Transverse colon (tissue), 4 donors: ENCODE results near the gene BCL11A. TPM values are rescaled to one million over a fixed set of nuclear protein-coding genes. Genes with fewer than 3 reads are reported as not detected.

Source experiments
- DNase-seq: peaks from one replicate; pipeline ENCODE4 v3.0.0-alpha.2; 2019
- H3K27ac ChIP-seq, 4 donors: fragments of 200-600 bp; sonication (generic); 2 replicates each; pipeline ENCODE4 v1.5.1; 2016 to 2018; ENCODE audit warnings: inconsistent platforms in 4 of 4
- H3K27me3 ChIP-seq: fragments of 200-600 bp; sonication (generic); 2 replicates; pipeline ENCODE4 v1.5.1; 2017; ENCODE audit warnings: inconsistent platforms
- H3K36me3 ChIP-seq, 4 donors: fragments of 200-600 bp; sonication (generic); 2 replicates each; pipeline ENCODE4 v1.5.1; 2017 to 2019; ENCODE audit warnings: inconsistent platforms in 4 of 4
- H3K4me1 ChIP-seq, 4 donors: fragments of 200-600 bp; sonication (generic); 2 replicates each; pipeline ENCODE4 v1.5.1; 2017 to 2020; ENCODE audit warnings: inconsistent platforms in 4 of 4
- H3K4me3 ChIP-seq, 4 donors: fragments of 200-600 bp; sonication (generic); 1 replicate in 1 of 4; 2 replicates in 3 of 4; pipeline versions ENCODE4 v1.5.1 to v1.6.1; 2017 to 2019; ENCODE audit warnings: inconsistent platforms in 4 of 4
- H3K9me3 ChIP-seq, 2 donors: fragments of 200-600 bp; sonication (generic); 2 replicates each; pipeline ENCODE4 v1.5.1; 2017 to 2019; ENCODE audit warnings: inconsistent platforms in 2 of 2
- EP300 ChIP-seq: sonication (generic); formaldehyde crosslinking; IDR thresholded peaks from one replicate; pipeline ENCODE4 v1.6.1; 2017; ENCODE audit warnings: antibody characterized with exemption, low read depth
- POLR2A ChIP-seq: fragments of 450-650 bp; IDR thresholded peaks from one replicate; pipeline ENCODE4 v1.6.1; 2016; ENCODE audit warnings: antibody characterized with exemption, mild to moderate bottlenecking, moderate library complexity
- POLR2AphosphoS5 ChIP-seq, 3 donors: sonication (generic); formaldehyde crosslinking; IDR thresholded peaks; one replicate each; pipeline ENCODE4 v1.6.1; 2016; ENCODE audit warnings: antibody characterized with exemption in 3 of 3
- WGBS, 2 donors: methylation state at CpG; one replicate each; pipeline ENCODE4 v1.1.5; 2018; ENCODE audit warnings: low coverage in 1 of 2; 5-methylcytosine and 5-hydroxymethylcytosine counted together
- in situ Hi-C, 4 donors: fragments of 200-750 bp; cut with MboI; loops; one replicate each; pipeline versions ENCODE4 v1.15.0 to v1.15.1; 2017; ENCODE audit warnings: low sequenced_read_pairs in 3 of 4, low pct_ligation_motif_present in 1 of 4, low pct_unique_long_range_greater_than_20kb in 1 of 4
- intact Hi-C: fragments of 100-400 bp; cut with DNase I; formaldehyde crosslinking; loops from one replicate; pipeline ENCODE4 v1.15.1; 2023; ENCODE audit warnings: low total_unique reads
- total RNA-seq, 4 donors: library from RNA; depleted of rRNA; stranded (reverse); fragments of >200 nt; gene quantifications; one replicate each; pipeline ENCODE4 v1.1.0, GENCODE V29; 2016
- TF ChIP-seq, protein P1 (sequence below), 5 experiments: fragments of 200-600 bp in 3 of 5; fragments of 450-650 bp in 2 of 5; sonication (generic) in 3 of 5; IDR thresholded peaks; 1 replicate in 2 of 5; 2 replicates in 3 of 5; pipeline ENCODE4 v1.5.1; 2016 to 2017; ENCODE audit warnings: antibody characterized with exemption in 5 of 5, inconsistent platforms in 3 of 5, mild to moderate bottlenecking in 2 of 5, moderate library complexity in 1 of 5

BCL11A gene
- total RNA-seq, 4 donors from 2014 or later, result 11.3 to 38.1 (median 19.9) TPM

- DNase-seq, result peak; percentile 60
- no peaks in the 10 kb centered on the region for H3K27me3 ChIP-seq
- peak; percentile 34 for TF ChIP-seq POLR2A
- no peak for TF ChIP-seq POLR2AphosphoS5 (IDR thresholded peaks at IDR 0.05)
- peak overlapping the region; percentile 72 to 84 (median 78) for H3K27ac ChIP-seq
- intact Hi-C loops, result no loop called here
- peaks cover 17 to 84% (median 71%) of the 10 kb centered on the region in 4 donors for H3K4me1 ChIP-seq
- H3K36me3 ChIP-seq, result no peaks in the 10 kb centered on the region
- peak overlapping the region in 1 of 4 donors; percentile 1 for H3K4me3 ChIP-seq
- WGBS, 2 donors, result 43 to 61% methylated on average over 7 to 12 of the region's 12 CpGs
- H3K9me3 ChIP-seq, result no peaks in the 10 kb centered on the region
- in situ Hi-C loops, result no loop called here
Observed at GRCh38 chr2:60531701-60532133, 21.7 kb downstream of the BCL11A start.

- Histone ChIP-seq H3K4me3 (peak overlapping the region in 3 of 4 donors; percentile 5 to 34 (median 7)), H3K27ac (peak overlapping the region; percentile 72 to 84 (median 78)), H3K27me3 (no peaks in the 10 kb centered on the region), H3K36me3 (no peaks in the 10 kb centered on the region), H3K4me1 (peaks cover 15 to 74% (median 65%) of the 10 kb centered on the region in 4 donors), H3K9me3 (no peaks in the 10 kb centered on the region)
- intact Hi-C loops, result no loop called here
- in situ Hi-C loops, result no loop called here
- peak; percentile 90 for DNase-seq
- TF ChIP-seq, protein P1, sequence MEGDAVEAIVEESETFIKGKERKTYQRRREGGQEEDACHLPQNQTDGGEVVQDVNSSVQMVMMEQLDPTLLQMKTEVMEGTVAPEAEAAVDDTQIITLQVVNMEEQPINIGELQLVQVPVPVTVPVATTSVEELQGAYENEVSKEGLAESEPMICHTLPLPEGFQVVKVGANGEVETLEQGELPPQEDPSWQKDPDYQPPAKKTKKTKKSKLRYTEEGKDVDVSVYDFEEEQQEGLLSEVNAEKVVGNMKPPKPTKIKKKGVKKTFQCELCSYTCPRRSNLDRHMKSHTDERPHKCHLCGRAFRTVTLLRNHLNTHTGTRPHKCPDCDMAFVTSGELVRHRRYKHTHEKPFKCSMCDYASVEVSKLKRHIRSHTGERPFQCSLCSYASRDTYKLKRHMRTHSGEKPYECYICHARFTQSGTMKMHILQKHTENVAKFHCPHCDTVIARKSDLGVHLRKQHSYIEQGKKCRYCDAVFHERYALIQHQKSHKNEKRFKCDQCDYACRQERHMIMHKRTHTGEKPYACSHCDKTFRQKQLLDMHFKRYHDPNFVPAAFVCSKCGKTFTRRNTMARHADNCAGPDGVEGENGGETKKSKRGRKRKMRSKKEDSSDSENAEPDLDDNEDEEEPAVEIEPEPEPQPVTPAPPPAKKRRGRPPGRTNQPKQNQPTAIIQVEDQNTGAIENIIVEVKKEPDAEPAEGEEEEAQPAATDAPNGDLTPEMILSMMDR (IDR thresholded peaks at IDR 0.05), result no peak
- TF ChIP-seq POLR2AphosphoS5 (IDR thresholded peaks at IDR 0.05), result peak in 1 of 3 donors; percentile 22
- WGBS, 2 donors, result 14 to 15% methylated on average over 7 to 12 of the region's 12 CpGs
Observed at GRCh38 chr2:60530660-60531281, 22.7 kb downstream of the BCL11A start.

- peaks cover 15 to 67% (median 58%) of the 10 kb centered on the region in 4 donors for H3K4me1 ChIP-seq
- TF ChIP-seq, protein P1 (IDR thresholded peaks at IDR 0.05), result no peak
- peak in 1 of 3 donors; percentile 7 for TF ChIP-seq POLR2AphosphoS5 (IDR thresholded peaks at IDR 0.05)
- WGBS, 2 donors, result 26 to 36% methylated on average over 8 to 17 of the region's 17 CpGs
- in situ Hi-C loops, result no loop called here
- no peaks in the 10 kb centered on the region for H3K36me3 ChIP-seq
- DNase-seq, result peak; percentile 75
- peak overlapping the region in 3 of 4 donors; percentile 5 to 34 (median 7) for H3K4me3 ChIP-seq
- intact Hi-C loops, result no loop called here
- H3K27ac ChIP-seq, result peak overlapping the region; percentile 72 to 84 (median 78)
- H3K9me3 ChIP-seq, result no peaks in the 10 kb centered on the region
- no peaks in the 10 kb centered on the region for H3K27me3 ChIP-seq
Observed at GRCh38 chr2:60529785-60530627, 23.4 kb downstream of the BCL11A start.

- no peaks in the 10 kb centered on the region for H3K27me3 ChIP-seq
- H3K9me3 ChIP-seq, result no peaks in the 10 kb centered on the region
- TF ChIP-seq POLR2AphosphoS5 (IDR thresholded peaks at IDR 0.05) (no peak), EP300 (no peak), POLR2A (no peak)
- TF ChIP-seq, protein P1 (IDR thresholded peaks at IDR 0.05), result no peak
- 75 to 77% methylated on average over 4 to 8 of the region's 8 CpGs for WGBS, 2 donors
- no peak for DNase-seq
- peaks cover 15 to 62% (median 52%) of the 10 kb centered on the region in 4 donors for H3K4me1 ChIP-seq
- H3K36me3 ChIP-seq, result no peaks in the 10 kb centered on the region
- intact Hi-C loops, result no loop called here
- in situ Hi-C loops, result no loop called here
- H3K4me3 ChIP-seq, result peak overlapping the region in 1 of 4 donors; percentile 34
- peak overlapping the region; percentile 72 to 84 (median 78) for H3K27ac ChIP-seq
Observed at GRCh38 chr2:60529136-60529784, 24.2 kb downstream of the BCL11A start.
